Measurements from ENCODE around the gene RARB.

The RARB gene

GRCh38 chr3:25554376-25554775, 126.3 kb downstream of the RARB start:
- DNase-seq (ENCODE audit: low spot score): no peak

DNA sequence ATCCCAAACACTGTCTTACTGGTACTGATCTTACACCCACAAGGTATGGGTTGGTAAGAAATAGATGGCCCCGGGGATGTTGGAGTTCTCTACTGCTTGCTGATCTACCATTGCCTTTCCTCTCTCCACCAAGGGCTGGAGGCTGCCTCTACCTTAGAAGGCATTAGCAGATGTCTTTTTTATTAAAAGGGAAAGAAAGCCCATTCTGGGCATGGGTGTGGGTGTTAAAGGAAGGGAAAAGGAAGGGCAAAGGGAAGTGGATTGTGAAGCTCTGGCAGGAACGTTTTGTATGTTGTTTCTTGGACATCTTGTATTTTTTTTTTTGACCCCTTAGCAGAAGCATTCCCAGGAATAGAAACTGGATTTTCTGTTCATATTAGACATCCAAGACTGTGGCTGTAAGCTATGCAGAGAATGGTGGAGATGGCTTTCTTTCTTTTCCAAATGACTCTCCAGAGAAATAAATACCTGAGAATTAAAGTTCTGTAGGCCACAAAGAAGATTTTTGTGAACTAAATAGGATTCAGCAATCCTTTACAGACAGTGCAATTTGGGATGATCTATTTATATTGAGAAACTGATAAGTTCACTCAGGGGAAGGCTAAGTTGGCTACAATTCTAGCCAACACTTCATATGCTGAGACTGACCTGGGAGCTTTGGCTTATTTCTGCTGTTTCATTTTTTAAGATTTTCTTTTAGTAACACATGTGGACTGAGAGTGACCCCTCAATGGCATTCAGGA, 127.8 kb downstream of the RARB start:
- DNase-seq (ENCODE audit: low spot score): no peak

- DNase-seq (ENCODE audit: low spot score): no peak
Observed at GRCh38 chr3:25556447-25556846, 128.4 kb downstream of the RARB start.

GRCh38 chr3:25557694-25558093, 129.6 kb downstream of the RARB start:
- DNase-seq (ENCODE audit: low spot score): no peak

GRCh38 chr3:25558121-25558520, 130.1 kb downstream of the RARB start:
- DNase-seq (ENCODE audit: low spot score): no peak

DNA sequence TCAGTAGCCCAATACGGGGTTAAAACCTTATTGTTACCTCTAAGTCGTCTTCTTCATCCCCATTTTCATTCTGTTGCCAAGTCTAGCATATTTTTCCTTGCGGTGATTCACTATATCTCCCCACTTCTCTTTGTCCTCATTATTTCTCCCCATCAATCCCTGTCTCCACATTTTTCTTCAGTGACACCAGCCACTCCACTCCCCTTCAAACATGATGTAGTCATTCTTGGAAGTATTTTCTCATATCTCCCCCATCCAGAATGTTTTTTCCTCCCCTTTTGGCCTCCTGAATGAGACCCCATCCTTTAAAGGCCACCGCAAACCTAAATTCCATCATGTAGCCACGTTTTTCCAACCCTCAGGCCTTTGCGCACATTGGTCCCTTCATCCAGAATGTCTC, 130.7 kb downstream of the RARB start:
- DNase-seq (ENCODE audit: low spot score): no peak

GRCh38 chr3:25563601-25564000, 135.5 kb downstream of the RARB start:
- DNase-seq (ENCODE audit: low spot score): no peak

GRCh38 chr3:25564075-25564474, 136.0 kb downstream of the RARB start:
- DNase-seq (ENCODE audit: low spot score): no peak

- no peak for DNase-seq (ENCODE audit: low spot score)
Observed at GRCh38 chr3:25565807-25566206, 137.7 kb downstream of the RARB start.

DNA sequence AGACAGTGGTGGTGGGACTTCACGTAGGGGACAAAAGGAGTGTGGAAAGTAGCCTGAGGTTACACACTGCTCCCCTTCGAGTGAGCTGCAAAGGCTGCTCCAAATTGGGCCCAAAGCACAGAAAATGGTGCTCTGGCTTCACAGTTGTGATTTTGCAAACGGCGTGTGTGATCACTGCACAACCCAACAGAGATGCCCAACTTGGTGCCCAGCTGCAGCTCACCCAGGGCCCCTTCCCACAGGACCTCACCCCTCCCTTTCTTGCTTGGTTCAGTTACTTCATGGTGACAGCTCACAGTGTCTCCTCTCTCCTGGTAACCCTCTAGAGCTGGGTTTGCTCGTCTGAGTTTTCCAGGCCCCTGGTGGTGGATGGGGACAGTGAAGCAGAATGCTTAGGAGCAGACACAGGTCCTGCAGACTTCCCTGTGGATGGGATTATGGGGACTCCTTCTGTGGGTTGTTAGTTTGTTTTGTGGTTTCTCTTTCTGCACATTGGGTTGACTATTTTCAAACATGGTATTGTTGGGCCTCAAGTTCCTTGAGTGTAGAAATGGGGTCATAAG, 138.4 kb downstream of the RARB start:
- DNase-seq (ENCODE audit: low spot score): no peak

DNA sequence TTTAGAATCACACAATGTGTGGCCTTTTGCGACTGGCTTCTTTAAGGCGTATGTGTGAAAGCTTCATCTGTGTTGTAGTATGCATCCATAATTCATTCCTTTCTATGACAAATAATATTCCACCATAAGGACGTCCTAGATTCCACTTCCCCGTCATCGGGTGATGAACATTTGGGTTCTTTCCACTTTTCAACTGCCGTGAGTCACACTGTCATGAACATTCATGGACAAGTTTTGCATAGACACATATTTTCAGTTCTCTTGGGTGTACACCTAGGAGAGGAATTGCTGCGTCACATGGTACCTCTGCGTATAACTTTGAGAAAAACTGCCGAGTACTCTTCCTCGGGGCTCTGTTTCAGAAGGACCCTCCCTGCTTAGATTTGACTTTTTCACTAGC, 139.3 kb downstream of the RARB start:
- DNase-seq (ENCODE audit: low spot score): no peak

DNA sequence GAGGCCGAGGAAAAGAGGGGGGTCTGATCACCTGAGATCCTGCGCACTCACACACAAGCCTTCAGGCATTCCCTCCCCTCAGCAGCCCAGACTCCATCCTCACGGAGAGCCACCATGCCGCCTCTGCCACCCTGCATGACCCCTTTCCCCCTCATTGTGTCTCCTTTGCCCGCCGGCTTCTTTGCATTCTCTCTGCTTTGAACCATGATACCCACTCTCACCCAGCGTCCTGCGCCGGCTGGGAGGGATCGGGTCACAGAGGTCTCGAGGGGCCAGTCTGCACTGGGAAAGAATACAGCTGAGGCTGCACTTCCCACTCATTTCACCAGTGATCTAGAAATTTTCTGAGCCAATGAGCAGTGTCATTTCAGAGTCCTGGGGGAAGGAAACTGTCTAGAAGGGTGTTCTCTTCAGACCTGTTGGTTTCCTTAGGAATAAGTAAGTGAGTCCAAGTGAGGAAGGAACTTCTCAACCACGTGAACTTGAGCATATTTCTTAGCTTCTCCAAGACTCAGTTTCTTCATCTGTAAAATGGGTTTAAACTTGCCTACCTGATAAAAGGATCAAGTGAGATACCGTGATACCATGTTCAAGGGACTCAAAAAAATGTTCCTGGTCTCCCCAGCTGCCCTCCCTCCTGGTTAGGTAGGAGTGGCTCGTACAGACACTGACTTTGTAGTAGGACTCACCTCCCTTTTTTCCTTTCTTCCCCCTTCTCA, 139.9 kb downstream of the RARB start:
- no peak for DNase-seq (ENCODE audit: low spot score)

DNA sequence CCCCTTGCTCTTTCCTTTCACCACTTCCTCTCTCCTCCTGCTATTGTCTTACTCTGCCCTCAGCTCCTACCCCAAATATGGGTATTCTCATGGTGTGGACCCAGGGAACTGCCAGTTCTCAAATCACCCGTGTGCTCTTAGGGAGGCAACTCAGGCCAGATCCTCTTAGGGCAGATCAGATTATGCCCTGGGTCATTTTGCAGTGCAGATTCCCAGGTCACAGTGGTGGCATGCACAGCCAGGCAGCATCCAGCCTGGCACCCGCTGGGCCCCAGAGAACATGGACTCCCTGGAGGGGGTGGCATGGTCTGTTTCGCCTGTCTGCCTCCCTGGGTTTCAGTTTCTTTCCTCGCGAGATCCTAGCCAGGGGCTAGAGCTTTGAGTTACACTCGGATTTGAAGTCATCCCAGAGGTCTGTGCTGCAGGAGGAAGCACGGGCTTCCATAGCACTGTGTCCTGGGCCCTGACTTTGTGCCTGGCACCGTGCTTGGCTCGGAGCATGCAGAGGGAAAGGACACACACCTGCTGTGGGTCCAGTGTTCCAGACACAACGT, 140.5 kb downstream of the RARB start:
- DNase-seq (ENCODE audit: low spot score): no peak

- no peak for DNase-seq (ENCODE audit: low spot score)
Observed at GRCh38 chr3:25571285-25571684, 143.2 kb downstream of the RARB start.

DNA sequence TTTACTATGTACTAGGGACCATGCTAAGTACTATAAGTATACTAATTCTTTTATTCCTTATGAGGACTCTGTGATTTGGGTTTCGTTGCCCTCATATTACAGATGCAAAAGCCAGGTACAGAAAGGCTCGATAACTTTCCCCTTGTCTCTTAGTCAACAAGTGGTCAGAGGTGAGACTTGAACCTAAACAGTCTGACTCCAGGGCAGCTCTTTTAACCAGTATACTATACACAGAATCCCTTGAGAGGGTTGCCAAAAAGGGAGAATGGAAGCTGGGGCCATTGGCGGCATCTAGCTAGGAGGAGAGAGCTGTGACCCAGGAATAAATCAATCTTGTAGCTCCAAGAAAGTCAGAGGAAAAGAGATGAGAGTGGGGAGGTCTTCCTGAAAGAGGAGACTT, 144.3 kb downstream of the RARB start:
- no peak for DNase-seq (ENCODE audit: low spot score)

GRCh38 chr3:25572919-25573385, 144.9 kb downstream of the RARB start:
- no peak for DNase-seq (ENCODE audit: low spot score)

DNA sequence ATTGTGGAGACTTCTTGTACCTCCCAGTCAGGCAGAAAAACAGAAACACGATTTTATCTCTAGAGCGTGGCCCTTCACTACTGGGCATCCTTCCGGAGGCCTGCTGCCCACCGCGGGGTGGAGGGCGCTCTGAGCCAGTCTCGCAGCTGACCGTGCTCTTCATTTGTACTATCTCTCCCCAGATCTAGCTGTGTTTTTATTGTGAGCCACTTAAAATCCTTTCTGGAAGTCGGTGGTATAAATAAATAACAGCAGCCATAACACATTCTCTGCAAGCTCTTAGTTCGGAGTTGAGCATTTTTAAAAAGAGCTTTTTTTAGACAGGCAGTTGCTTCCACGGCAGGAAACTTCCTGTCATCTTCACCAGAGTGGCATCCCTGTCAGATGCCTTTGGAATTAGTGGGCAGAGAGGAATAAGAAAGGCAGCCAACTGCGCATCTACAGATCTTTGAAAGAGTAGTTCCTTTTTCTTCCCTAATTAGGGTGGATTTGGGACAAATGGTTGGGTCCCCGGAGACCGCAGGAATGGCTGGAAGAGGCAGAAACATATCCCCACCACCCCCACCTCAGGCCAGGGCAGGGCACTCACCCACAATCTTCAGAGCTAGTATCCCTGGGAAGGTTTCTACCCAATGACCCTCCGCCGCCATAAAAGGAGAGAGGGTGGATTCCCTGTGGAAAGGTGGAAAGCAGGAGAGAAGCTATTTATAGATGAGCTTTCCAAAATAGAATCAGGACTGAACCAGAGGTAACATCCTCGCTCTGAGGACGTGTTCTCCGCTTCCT, 145.5 kb downstream of the RARB start:
- no peak for DNase-seq (ENCODE audit: low spot score)

GRCh38 chr3:25574172-25574765, 146.2 kb downstream of the RARB start:
- DNase-seq (ENCODE audit: low spot score): no peak

GRCh38 chr3:25575001-25575400, 146.9 kb downstream of the RARB start:
- DNase-seq (ENCODE audit: low spot score): no peak

DNA sequence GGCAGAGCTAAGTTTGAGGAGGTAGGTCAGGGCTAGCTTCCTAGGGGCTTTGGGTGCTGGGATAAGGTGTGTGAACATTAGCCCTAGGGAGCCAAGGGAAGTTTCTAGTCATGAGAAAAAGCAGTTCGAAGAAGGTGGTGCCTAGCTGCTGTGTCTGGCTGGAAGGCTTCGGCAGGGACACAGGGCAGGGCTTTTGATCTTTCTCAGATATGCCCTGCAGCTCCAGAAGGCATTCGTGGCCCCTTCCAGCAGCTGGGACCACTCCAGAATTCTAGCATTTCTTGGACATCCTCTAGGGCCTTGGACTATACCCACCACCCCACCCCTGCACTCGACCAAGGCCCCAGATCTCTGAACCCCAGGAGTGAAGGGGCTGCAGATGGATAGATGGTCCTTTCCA, 148.1 kb downstream of the RARB start:
- no peak for DNase-seq (ENCODE audit: low spot score)

DNA sequence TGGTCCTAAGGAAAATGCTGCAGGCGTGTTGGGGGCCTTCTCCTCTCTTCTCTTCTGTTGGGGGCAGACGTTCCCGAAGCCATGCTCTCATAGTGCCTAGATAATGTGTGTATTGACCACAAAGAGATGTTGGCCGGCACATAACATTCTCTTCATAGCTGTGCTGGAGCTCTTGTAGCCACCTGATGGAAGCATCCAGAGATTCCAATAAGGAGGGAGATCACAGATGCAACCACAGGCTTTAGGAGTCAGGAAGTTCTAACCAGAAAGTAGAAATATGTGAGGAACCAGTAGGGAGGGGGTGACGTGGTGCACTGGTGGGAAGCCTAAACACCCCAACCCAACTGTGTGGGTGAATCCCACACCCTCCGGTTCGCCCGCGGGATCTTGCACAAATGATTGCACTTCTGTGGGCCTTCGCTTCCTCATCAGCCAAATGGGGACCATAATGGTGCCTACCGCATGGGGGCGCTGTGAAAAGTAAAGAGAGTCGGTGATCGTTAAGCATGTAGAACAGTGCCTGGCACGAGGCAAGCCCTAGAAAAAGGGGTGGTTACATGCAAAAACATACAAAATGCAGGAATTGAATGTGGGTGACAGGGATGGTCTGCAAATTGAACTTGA, 148.9 kb downstream of the RARB start:
- no peak for DNase-seq (ENCODE audit: low spot score)

All from activated CD4-positive, alpha-beta T cell treated with anti-CD3 and anti-CD28 coated beads, Interleukin-2, Interleukin-4, amounts not matched to agents 100 ng/mL and 50 ng/mL, durations not matched to agents 16 hours and 8 hours (primary cell).